Motor neuron (in vitro differentiated cells): Measurements from ENCODE around the gene RASGRP4. TPM values are rescaled to one million over a fixed set of nuclear protein-coding genes. Genes with fewer than 3 reads are reported as not detected.
"Not testable (repeated sequence)": the region's sequence is repeated elsewhere in the genome, so short reads cannot be mapped to it uniquely, and the experiment has no call there.

ENCODE experiments used
- ATAC-seq, 8 experiments: fragments of 200-7000 bp; cut with Tn5 transposase; replicated peaks in 6 of 8; 2 replicates each; pipeline ENCODE4 v1.8.0; 2021; ENCODE audit warnings: mild to moderate bottlenecking in 8 of 8, moderate library complexity in 8 of 8
- H3K27ac ChIP-seq, 2 donors: fragments of 250-450 bp; sonication (Bioruptor Pico); 2 replicates each; pipeline ENCODE4 v1.9.0; 2021; ENCODE audit warnings: antibody characterized with exemption in 2 of 2, mild to moderate bottlenecking in 2 of 2, moderate library complexity in 1 of 2
- H3K4me1 ChIP-seq, 2 donors: fragments of 250-450 bp; sonication (Bioruptor Pico); replicated peaks in 1 of 2; 2 replicates each; pipeline ENCODE4 v1.6.1; 2021; ENCODE audit warnings: antibody characterized with exemption in 2 of 2, mild to moderate bottlenecking in 2 of 2, moderate library complexity in 1 of 2
- H3K4me3 ChIP-seq, 5 donors: fragments of 250-450 bp; sonication (Bioruptor Pico); 2 replicates each; pipeline ENCODE4 v1.9.0; 2021; ENCODE audit warnings: antibody characterized with exemption in 5 of 5, mild to moderate bottlenecking in 5 of 5, moderate library complexity in 4 of 5
- WGBS, 10 experiments: fragments of 450-650 bp; shearing (Covaris generic); methylation state at CpG; one replicate each; pipeline ENCODE4 v1.0.0; 2022; 5-methylcytosine and 5-hydroxymethylcytosine counted together
- in situ Hi-C, 9 experiments: fragments of 400-800 bp; cut with MboI; loops; one replicate each; pipeline ENCODE4 v1.15.0; 2021; ENCODE audit warnings: low sequenced_read_pairs in 9 of 9, low pct_unique_long_range_greater_than_20kb in 2 of 9; ENCODE audit not compliant: unreplicated experiment in 9 of 9
- total RNA-seq, 8 experiments: library from RNA; unstranded; fragments of 300-600 nt; gene quantifications; 2 replicates each; pipeline versions ENCODE4 v1.2.3 to v1.2.4, GENCODE V29; 2022

Gene RASGRP4
- total RNA-seq, 8 experiments from 2014 or later, result 0.09 to 0.66 (median 0.32) TPM

GRCh38 chr19:38440592-38440991, 14.6 kb upstream of the RASGRP4 start:
- in situ Hi-C loops, result no loop called here
- H3K4me1 ChIP-seq, result peaks cover 0 to 4% of the 10 kb centered on the region in 2 donors
- no peak for ATAC-seq
- WGBS, 10 experiments, result 85% methylated on average over 11 of the region's 14 CpGs; no CpG with 5 or more reads in 9 of the 10 experiments
- no peak overlapping the region for H3K4me3 ChIP-seq
- no peak overlapping the region for H3K27ac ChIP-seq

GRCh38 chr19:38437917-38438316, 11.9 kb upstream of the RASGRP4 start:
- no peak for ATAC-seq
- in situ Hi-C loops, result no loop called here
- WGBS, 10 experiments, result 50 to 80% (median 80%) methylated on average over 1 to 2 of the region's 2 CpGs; no CpG with 5 or more reads in 7 of the 10 experiments
- Histone ChIP-seq H3K27ac (no peak overlapping the region), H3K4me3 (no peak overlapping the region), H3K4me1 (peaks cover 16 to 18% of the 10 kb centered on the region in 2 donors)

- Histone ChIP-seq H3K4me1 (peaks cover 16 to 18% of the 10 kb centered on the region in 2 donors), H3K4me3 (no peak overlapping the region), H3K27ac (no peak overlapping the region)
- no peak for ATAC-seq
- 17 to 100% (median 86%) methylated on average over 1 to 5 of the region's 6 CpGs; no CpG with 5 or more reads in 2 of the 10 experiments for WGBS, 10 experiments
- in situ Hi-C loops, result no loop called here
Measured at GRCh38 chr19:38437295-38437694, 11.3 kb upstream of the RASGRP4 start.

- peak overlapping the region in 3 of 5 donors; percentile 11 to 31 (median 19) for H3K4me3 ChIP-seq
- ATAC-seq, result peak; percentile 21 to 92 (median 87)
- peak overlapping the region in 1 of 2 donors; percentile 59 for H3K27ac ChIP-seq
- 0 to 20% (median 0%) methylated on average over 1 to 6 of the region's 13 CpGs; no CpG with 5 or more reads in 5 of the 10 experiments for WGBS, 10 experiments
- peaks cover 14 to 16% of the 10 kb centered on the region in 2 donors for H3K4me1 ChIP-seq
- in situ Hi-C loops, result no loop called here
Measured at GRCh38 chr19:38434549-38435051, 8.6 kb upstream of the RASGRP4 start.

GRCh38 chr19:38433268-38433733, 7.3 kb upstream of the RASGRP4 start, which contains the start of gene RYR1:
Gene RYR1, plus strand, starts transcription at chr19:38433691. Its CDS starts 139 bp downstream, at chr19:38433830.
- H3K27ac ChIP-seq, result peak within 1 kb of the TSS in 1 of 2 donors; percentile 59
- 11 to 53% (median 29%) methylated on average over 2 to 3 of the region's 20 CpGs; no CpG with 5 or more reads in 4 of the 10 experiments for WGBS, 10 experiments
- H3K4me1 ChIP-seq, result peaks cover 14 to 16% of the 10 kb centered on the region in 2 donors
- in situ Hi-C loops, result no loop called here
- ATAC-seq, result peak; percentile 46 to 98 (median 60)
- H3K4me3 ChIP-seq, result peak within 1 kb of the TSS in 4 of 5 donors; percentile 3 to 31 (median 15)

- ATAC-seq, result no peak
- H3K4me3 ChIP-seq, result no peak overlapping the region
- WGBS, 10 experiments, result 47 to 100% (median 96%) methylated on average over 1 to 6 of the region's 7 CpGs
- in situ Hi-C loops, result no loop called here
- H3K4me1 ChIP-seq, result peaks cover 18 to 19% of the 10 kb centered on the region in 2 donors
- H3K27ac ChIP-seq, result no peak overlapping the region
Measured at GRCh38 chr19:38430931-38431330, 4.9 kb upstream of the RASGRP4 start.

GRCh38 chr19:38429811-38430156, 3.8 kb upstream of the RASGRP4 start:
- H3K4me1 ChIP-seq, result peaks cover 16 to 17% of the 10 kb centered on the region in 2 donors
- ATAC-seq, result no peak
- no peak overlapping the region for H3K27ac ChIP-seq
- 20 to 100% (median 79%) methylated on average over 1 to 2 of the region's 2 CpGs; no CpG with 5 or more reads in 2 of the 10 experiments for WGBS, 10 experiments
- in situ Hi-C loops, result no loop called here
- H3K4me3 ChIP-seq, result no peak overlapping the region

- in situ Hi-C loops, result no loop called here
- ATAC-seq, result no peak
- 25 to 89% (median 59%) methylated on average over 2 to 12 of the region's 14 CpGs for WGBS, 10 experiments
- Histone ChIP-seq H3K27ac (no peak overlapping the region), H3K4me1 (peaks cover 10 to 14% of the 10 kb centered on the region in 2 donors), H3K4me3 (no peak overlapping the region)
Measured at GRCh38 chr19:38429055-38429810, 3.2 kb upstream of the RASGRP4 start.

- in situ Hi-C loops, result not testable (repeated sequence)
Measured at GRCh38 chr19:38427035-38427677, 1.1 kb upstream of the RASGRP4 start.

GRCh38 chr19:38425222-38425809, 703 bp downstream of the RASGRP4 start:
- peaks cover 5 to 8% of the 10 kb centered on the region in 2 donors for H3K4me1 ChIP-seq
- WGBS, 10 experiments, result 15 to 100% (median 95%) methylated on average over 1 to 4 of the region's 7 CpGs; no CpG with 5 or more reads in 4 of the 10 experiments
- no peak overlapping the region for H3K27ac ChIP-seq
- H3K4me3 ChIP-seq, result no peak overlapping the region
- in situ Hi-C loops, result no loop called here
- ATAC-seq, result peak in 1 of 8 experiments; percentile 24

More at GRCh38 chr19:38427035-38427677, 1.1 kb upstream of the RASGRP4 start:
- not testable (repeated sequence) for H3K27ac ChIP-seq, H3K4me1 ChIP-seq, H3K4me3 ChIP-seq, ATAC-seq
- 0 to 89% (median 80%) methylated on average over 1 to 8 of the region's 17 CpGs; no CpG with 5 or more reads in 1 of the 10 experiments for WGBS, 10 experiments

- H3K4me1 ChIP-seq, result peaks cover 5 to 8% of the 10 kb centered on the region in 2 donors
- in situ Hi-C loops, result loop anchor here in 6 of 9 experiments (25.0 kb wide), 3 partner anchors 213 to 513 kb away; partner anchors contain the start of genes CCER2 (in 3 of the 6), ACTN4 (in 2 of the 6), MRPS12 (in 1 of the 6) and SARS2 (in 1 of the 6)
- no peak for ATAC-seq
- no peak overlapping the region for H3K4me3 ChIP-seq
- no peak overlapping the region for H3K27ac ChIP-seq
- 0 to 82% (median 39%) methylated on average over 1 to 2 of the region's 5 CpGs; no CpG with 5 or more reads in 6 of the 10 experiments for WGBS, 10 experiments
Measured at GRCh38 chr19:38424272-38424671, 1.7 kb downstream of the RASGRP4 start.

GRCh38 chr19:38422438-38422837, 3.6 kb downstream of the RASGRP4 start:
- in situ Hi-C loops, result loop anchor here in 6 of 9 experiments (25.0 kb wide), 3 partner anchors 215 to 515 kb away; partner anchors contain the start of genes CCER2 (in 3 of the 6), ACTN4 (in 2 of the 6), MRPS12 (in 1 of the 6) and SARS2 (in 1 of the 6)
- H3K4me1 ChIP-seq, result peaks cover 11 to 17% of the 10 kb centered on the region in 2 donors
- peak in 1 of 8 experiments; percentile 10 for ATAC-seq
- H3K4me3 ChIP-seq, result no peak overlapping the region
- WGBS, 10 experiments, result 40 to 100% (median 71%) methylated on average over 1 to 5 of the region's 7 CpGs; no CpG with 5 or more reads in 2 of the 10 experiments
- no peak overlapping the region for H3K27ac ChIP-seq
